K562 (cell line): ENCODE results near the gene ERMP1. TPM values are rescaled to one million over a fixed set of nuclear protein-coding genes. Genes with fewer than 3 reads are reported as not detected.

Source experiments
- ATAC-seq: fragments of 200-7000 bp; cut with Tn5 transposase; 3 replicates; pipeline ENCODE4 v1.9.1; 2020; ENCODE audit warnings: moderate library complexity
- BruUV-seq: library from RNA; stranded (reverse); fragments of 400-500 nt; replicated peaks from 2 replicates; lab custom pipeline; 2021; lab: Mats Ljungman, UMichigan
- CTCF ChIA-PET: fragments of 300-600 bp; formaldehyde crosslinking; extraction: SDS; loops from one replicate; lab custom pipeline; 2021; ENCODE audit warnings: low intra/inter-chr PET ratio; lab: Yijun Ruan, JAX
- POLR2A ChIA-PET: fragments of 300-600, 350-650 bp; sonication (Branson Sonifier 250); formaldehyde crosslinking; extraction: SDS; loops from one replicate; lab custom pipeline; 2021; ENCODE audit warnings: antibody characterized with exemption, inconsistent platforms; lab: Yijun Ruan, JAX
- DNase-seq, 4 experiments: peaks; one replicate each; pipeline versions ENCODE4 v3.0.0 to v3.0.0-alpha.2; 2011 to 2018; ENCODE audit warnings: low spot score in 3 of 4, mixed read lengths in 3 of 4; ENCODE audit errors: extremely low read depth in 1 of 4
- FAIRE-seq: peaks from 2 replicates; lab custom pipeline; 2011; peaks lifted over from hg19 to GRCh38; lab: Jason Lieb, UNC
- H2AFZ ChIP-seq: 2 replicates; pipeline ENCODE4 v1.6.0; 2011; ENCODE audit warnings: low read depth, low read length, control low read depth, inconsistent platforms
- H3K27ac ChIP-seq: fragments of 200-600 bp; 3 replicates; pipeline ENCODE4 v1.8.0; 2011; ENCODE audit warnings: low read depth, mild to moderate bottlenecking, control low read depth, inconsistent platforms, low read length, moderate library complexity, mixed read lengths; ENCODE audit errors: extremely low read depth
- H3K27me3 ChIP-seq, 2 experiments: fragments of 300-600 bp in 1 of 2; 2 replicates in 1 of 2; 3 replicates in 1 of 2; pipeline versions ENCODE4 v1.6.0 to v1.8.0; 2011; ENCODE audit warnings: inconsistent platforms in 2 of 2, low read length in 2 of 2, mild to moderate bottlenecking in 1 of 2, mixed read lengths in 1 of 2, moderate library complexity in 1 of 2; ENCODE audit not compliant: control insufficient read depth in 2 of 2, insufficient read depth in 2 of 2
- H3K36me3 ChIP-seq: fragments of 300-600 bp; 3 replicates; pipeline ENCODE4 v1.8.0; 2011; ENCODE audit warnings: mild to moderate bottlenecking, low read length, inconsistent platforms; ENCODE audit not compliant: control insufficient read depth, insufficient read depth
- H3K4me1 ChIP-seq, 2 experiments: fragments of 200-600 bp in 1 of 2; replicated peaks in 1 of 2; 2 replicates in 1 of 2; 3 replicates in 1 of 2; pipeline versions ENCODE4 v1.5.1 to v1.8.0; 2011; ENCODE audit warnings: inconsistent platforms in 2 of 2, low read length in 2 of 2, mild to moderate bottlenecking in 1 of 2, mixed read lengths in 1 of 2, moderate library complexity in 1 of 2; ENCODE audit not compliant: control insufficient read depth in 2 of 2, insufficient read depth in 2 of 2
- H3K4me2 ChIP-seq: 2 replicates; pipeline ENCODE4 v1.6.1; 2011; ENCODE audit warnings: low read length, control low read depth, inconsistent platforms, mixed read lengths; ENCODE audit not compliant: insufficient read depth
- H3K4me3 ChIP-seq: fragments of 200-600 bp; sonication (generic), shearing (Covaris generic); 2 replicates; pipeline ENCODE4 v1.5.1; 2016; ENCODE audit warnings: control low read depth, inconsistent platforms
- H3K79me2 ChIP-seq: fragments of 200-600 bp; 3 replicates; pipeline ENCODE4 v1.8.0; 2011; ENCODE audit warnings: low read length, inconsistent platforms; ENCODE audit not compliant: control insufficient read depth, insufficient read depth
- H3K9ac ChIP-seq, 2 experiments: 2 replicates each; pipeline versions ENCODE4 v1.6.0 to v1.6.1; 2011; ENCODE audit warnings: low read depth in 2 of 2, low read length in 2 of 2, control low read depth in 1 of 2, inconsistent platforms in 1 of 2, mild to moderate bottlenecking in 1 of 2, mixed read lengths in 1 of 2; ENCODE audit not compliant: insufficient read depth in 1 of 2
- H3K9me1 ChIP-seq: one replicate; pipeline ENCODE4 v1.6.0; 2011; ENCODE audit warnings: inconsistent platforms, mild to moderate bottlenecking, low read length, moderate library complexity; ENCODE audit not compliant: control insufficient read depth, insufficient read depth
- H3K9me3 ChIP-seq: replicated peaks from 2 replicates; pipeline ENCODE4 v1.5.1; 2011; ENCODE audit warnings: low read depth, low read length, inconsistent platforms; ENCODE audit not compliant: control insufficient read depth, insufficient read depth
- H4K20me1 ChIP-seq: replicated peaks from 2 replicates; pipeline ENCODE4 v1.6.1; 2011; ENCODE audit warnings: low read length, inconsistent platforms, mixed read lengths; ENCODE audit not compliant: control insufficient read depth, insufficient read depth
- BHLHE40 ChIP-seq: IDR thresholded peaks from 2 replicates; pipeline ENCODE4 v1.6.1; 2011; ENCODE audit warnings: low read length, improper control_type of control experiment
- CBFA2T3 ChIP-seq: fragments of 450-650 bp; IDR thresholded peaks from 2 replicates; pipeline ENCODE4 v1.6.1; 2017
- CCNT2 ChIP-seq: IDR thresholded peaks from 2 replicates; pipeline ENCODE4 v1.6.1; 2011; ENCODE audit warnings: borderline replicate concordance, low read depth, mild to moderate bottlenecking, moderate library complexity, mixed read lengths, low read length; ENCODE audit not compliant: insufficient read length; ENCODE audit errors: extremely low read depth
- ELF1 ChIP-seq: fragments of 200-800 bp; sonication (Bioruptor generic); IDR thresholded peaks from 2 replicates; pipeline ENCODE4 v1.6.1; 2016; ENCODE audit warnings: missing genetic modification characterization, missing compliant biosample characterization
- FOXP1 ChIP-seq: sonication (generic); formaldehyde crosslinking; IDR thresholded peaks from 2 replicates; pipeline ENCODE4 v1.8.0; 2022; ENCODE audit warnings: mild to moderate bottlenecking, missing genetic modification reagents
- MAFF ChIP-seq: IDR thresholded peaks from 2 replicates; pipeline ENCODE4 v1.6.1; 2012; ENCODE audit warnings: low read length, improper control_type of control experiment
- MEIS2 ChIP-seq: fragments of 450-650 bp; IDR thresholded peaks from 2 replicates; pipeline ENCODE4 v1.6.1; 2014; ENCODE audit warnings: mild to moderate bottlenecking; ENCODE audit not compliant: partially characterized antibody
- MTA2 ChIP-seq: fragments of 450-650 bp; IDR thresholded peaks from 2 replicates; pipeline ENCODE4 v1.6.1; 2016; ENCODE audit warnings: low read depth
- MYC ChIP-seq, 2 experiments: fragments of 250-450 bp in 1 of 2; sonication (Bioruptor Pico) in 1 of 2; IDR thresholded peaks; 2 replicates each; pipeline versions ENCODE4 v1.5.1 to v1.6.1; 2012 to 2021; ENCODE audit warnings: low read depth in 2 of 2, borderline replicate concordance in 1 of 2, improper control_type of control experiment in 1 of 2, low read length in 1 of 2, mild to moderate bottlenecking in 1 of 2, moderate library complexity in 1 of 2
- NEUROD1 ChIP-seq: fragments of 150-350 bp; IDR thresholded peaks from 2 replicates; pipeline ENCODE4 v1.6.1; 2014; ENCODE audit warnings: borderline replicate concordance, low read length, low read depth; ENCODE audit not compliant: partially characterized antibody
- NFXL1 ChIP-seq: fragments of 450-650 bp; formaldehyde crosslinking; IDR thresholded peaks from 2 replicates; pipeline ENCODE4 v1.4.0; 2021; ENCODE audit warnings: mild to moderate bottlenecking
- NR2C1 ChIP-seq, 2 experiments: fragments of 450-650 bp; IDR thresholded peaks; 2 replicates each; pipeline ENCODE4 v1.6.1; 2017; ENCODE audit warnings: mild to moderate bottlenecking in 2 of 2, antibody characterized with exemption in 1 of 2, inconsistent platforms in 1 of 2, missing compliant biosample characterization in 1 of 2, missing genetic modification characterization in 1 of 2
- RCOR1 ChIP-seq, 2 experiments: IDR thresholded peaks; 2 replicates each; pipeline ENCODE4 v1.6.1; 2012; ENCODE audit warnings: low read depth in 2 of 2, low read length in 2 of 2, borderline replicate concordance in 1 of 2, improper control_type of control experiment in 1 of 2
- SMAD3 ChIP-seq: fragments of 450-650 bp; formaldehyde crosslinking; conservative IDR thresholded peaks from 2 replicates; pipeline ENCODE4 v1.4.0; 2020; ENCODE audit warnings: mild to moderate bottlenecking
- SMAD4 ChIP-seq: fragments of 250-450 bp; sonication (Bioruptor Pico); conservative IDR thresholded peaks from 2 replicates; pipeline ENCODE4 v1.8.0; 2021; ENCODE audit warnings: inconsistent platforms, mild to moderate bottlenecking, moderate library complexity
- TFAM ChIP-seq: fragments of 250-450 bp; sonication (Bioruptor Pico); conservative IDR thresholded peaks from 2 replicates; pipeline ENCODE4 v1.5.0; 2021; ENCODE audit warnings: mild to moderate bottlenecking, moderate library complexity
- ZBTB8A ChIP-seq: fragments of 450-650 bp; IDR thresholded peaks from 2 replicates; pipeline ENCODE4 v1.6.1; 2018; ENCODE audit warnings: mild to moderate bottlenecking, moderate library complexity; ENCODE audit not compliant: partially characterized antibody
- ZC3H8 ChIP-seq: fragments of 450-650 bp; IDR thresholded peaks from 2 replicates; pipeline ENCODE4 v1.6.1; 2017
- ZKSCAN1 ChIP-seq: fragments of 150-350 bp; IDR thresholded peaks from 2 replicates; pipeline ENCODE4 v1.6.1; 2016; ENCODE audit warnings: low read depth, low read length
- ZNF398 ChIP-seq: fragments of 250-450 bp; sonication (Bioruptor Pico); IDR thresholded peaks from 2 replicates; pipeline ENCODE4 v1.8.0; 2021; ENCODE audit warnings: moderate library complexity, mild to moderate bottlenecking, inconsistent platforms
- WGBS: fragments of 100-300 bp; shearing (Covaris generic); methylation state at CpG from one replicate; pipeline ENCODE4 v1.1.6; 2016; ENCODE audit warnings: low coverage, mixed read lengths; ENCODE audit not compliant: insufficient coverage; ENCODE audit errors: missing lambda C conversion rate; 5-methylcytosine and 5-hydroxymethylcytosine counted together
- in situ Hi-C: fragments of 300-500 bp; cut with MboI; formaldehyde crosslinking; loops from 4 replicates; pipeline ENCODE4 v1.15.0; 2018; ENCODE audit warnings: inconsistent platforms, mixed read lengths
- intact Hi-C: fragments of 100-400 bp; cut with micrococcal nuclease; formaldehyde crosslinking; loops from 2 replicates; pipeline ENCODE4 v1.14.2; 2022
- polyA plus RNA-seq, 8 experiments: library from polyadenylated mRNA; depleted of rRNA in 4 of 8; stranded (reverse) in 5 of 8; unstranded in 3 of 8; fragments of >200 nt; fragmentation: Nextera tagmentation in 2 of 8; fragmentation: Illumina TruSeq in 1 of 8; extraction: Ambion mirVana in 2 of 8; extraction: Trizol in 1 of 8; gene quantifications; 2 replicates each; pipeline versions ENCODE4 v1.2.1 to v1.2.3, GENCODE V29; 2011 to 2014; ENCODE audit warnings: inconsistent platforms in 1 of 8, missing spikeins in 1 of 8
- total RNA-seq, 7 experiments: library from RNA; depleted of rRNA in 6 of 7; stranded (reverse); fragments of >200 nt in 6 of 7; fragmentation: Illumina TruSeq in 2 of 7; extraction: Trizol in 2 of 7; gene quantifications; 2 replicates each; pipeline versions ENCODE4 v1.2.1 to v1.2.3, GENCODE V29; 2011 to 2021; ENCODE audit warnings: low replicate concordance in 1 of 7

The ERMP1 gene
- total and polyA plus RNA-seq, 9 of the 15 experiments (the other 6 are each of a cell fraction or from before 2014, with no cell fraction given) = 2.5 to 26.3 (median 12.6) TPM

- TF ChIP-seq MEIS2 = peak; percentile 10
- peak; percentile 54 for TF ChIP-seq NR2C1 (IDR thresholded peaks at IDR 0.05)
- peak; percentile 58 for TF ChIP-seq NR2C1 (tag; IDR thresholded peaks at IDR 0.05)
- TF ChIP-seq MYC (IDR thresholded peaks at IDR 0.05; ENCODE audit: low read depth, low read length) = 0 out of 2 replicates have a peak, but pooled peaks have one; percentile 25
- TF ChIP-seq MYC (CRISPR knock-in tag; IDR thresholded peaks at IDR 0.05; ENCODE audit: borderline replicate concordance, low read depth) = no peak
- TF ChIP-seq SMAD4 (CRISPR knock-in tag) = 0 out of 2 replicates have a peak, but pooled peaks have one; percentile 11
- TF ChIP-seq ELF1 = peak; percentile 69
- TF ChIP-seq MAFF = peak; percentile 97
- TF ChIP-seq BHLHE40 = peak; percentile 58
- TF ChIP-seq SMAD3 (CRISPR knock-in tag) = no peak
- no peak for TF ChIP-seq ZKSCAN1
- TF ChIP-seq CBFA2T3 = no peak
- TF ChIP-seq MTA2 = no peak
Observed at GRCh38 chr9:5838884-5839571, 6.1 kb upstream of the ERMP1 start (continued).

- FAIRE-seq (no peak), DNase-seq (no peak), ATAC-seq (no peak)
- 13% methylated on average over 1 of the region's 1 CpG for WGBS
- peaks cover 1% of the 10 kb centered on the region; the same call in 1 of the 3 replicates for H3K36me3 ChIP-seq
- ChIA-PET CTCF (interaction anchor here (0.6 kb wide), 1 partner anchor 44 kb away, joined by 3 read pairs; no protein-coding TSS in a partner anchor), POLR2A (interaction anchor here (1.0 to 1.4 kb wide), 2 partner anchors 9 to 12 kb away, joined by 4 to 5 read pairs; no protein-coding TSS in a partner anchor)
- H3K27me3 ChIP-seq = no peaks in the 10 kb centered on the region
- H3K4me3 ChIP-seq = no peak overlapping the region
- H3K4me1 ChIP-seq = peaks cover 11 to 20% of the 10 kb centered on the region in 2 experiments
- no peak overlapping the region for H3K9ac ChIP-seq
- H3K79me2 ChIP-seq = peaks cover 21% of the 10 kb centered on the region
- H3K9me1 ChIP-seq = no peaks in the 10 kb centered on the region
- H3K9me3 ChIP-seq = no peaks in the 10 kb centered on the region; the same call in 1 of the 2 replicates
- in situ Hi-C loops = no loop called here
- H3K27ac ChIP-seq = no peak overlapping the region
- H2AFZ ChIP-seq = no peak overlapping the region
- no peaks in the 10 kb centered on the region for H4K20me1 ChIP-seq
- H3K4me2 ChIP-seq = no peak overlapping the region
- intact Hi-C loops = no loop called here
- BruUV-seq = no TSS peak
- TF ChIP-seq CCNT2 (no peak), TFAM (CRISPR knock-in tag) (no peak), ZC3H8 (no peak), NFXL1 (CRISPR knock-in tag) (no peak), RCOR1 (IDR thresholded peaks at IDR 0.05; ENCODE audit: borderline replicate concordance in 1 of 2, low read depth in 2 of 2, low read length in 2 of 2) (no peak), FOXP1 (CRISPR knock-in tag) (no peak), SMAD3 (CRISPR knock-in tag) (no peak), ZBTB8A (no peak), ZNF398 (CRISPR knock-in tag) (no peak), NEUROD1 (no peak)
Observed at GRCh38 chr9:5835808-5836207, 2.9 kb upstream of the ERMP1 start.
